NCI-H187 treated with DMSO at 0.1 percent for 48 hours (cell line): ENCODE measurements around the gene PRLH.
"Not testable (repeated sequence)": the region's sequence is repeated elsewhere in the genome, so short reads cannot be mapped to it uniquely, and the experiment has no call there.

Source experiments
- DNase-seq: peaks from one replicate; lab custom pipeline; 2025; lab: John Stamatoyannopoulos, UW

PRLH gene

GRCh38 chr2:237583385-237584295 is 17.3 kb downstream of the PRLH start:
- DNase-seq, result no peak

GRCh38 chr2:237585590-237586221 is 19.3 kb downstream of the PRLH start:
- no peak for DNase-seq

DNA sequence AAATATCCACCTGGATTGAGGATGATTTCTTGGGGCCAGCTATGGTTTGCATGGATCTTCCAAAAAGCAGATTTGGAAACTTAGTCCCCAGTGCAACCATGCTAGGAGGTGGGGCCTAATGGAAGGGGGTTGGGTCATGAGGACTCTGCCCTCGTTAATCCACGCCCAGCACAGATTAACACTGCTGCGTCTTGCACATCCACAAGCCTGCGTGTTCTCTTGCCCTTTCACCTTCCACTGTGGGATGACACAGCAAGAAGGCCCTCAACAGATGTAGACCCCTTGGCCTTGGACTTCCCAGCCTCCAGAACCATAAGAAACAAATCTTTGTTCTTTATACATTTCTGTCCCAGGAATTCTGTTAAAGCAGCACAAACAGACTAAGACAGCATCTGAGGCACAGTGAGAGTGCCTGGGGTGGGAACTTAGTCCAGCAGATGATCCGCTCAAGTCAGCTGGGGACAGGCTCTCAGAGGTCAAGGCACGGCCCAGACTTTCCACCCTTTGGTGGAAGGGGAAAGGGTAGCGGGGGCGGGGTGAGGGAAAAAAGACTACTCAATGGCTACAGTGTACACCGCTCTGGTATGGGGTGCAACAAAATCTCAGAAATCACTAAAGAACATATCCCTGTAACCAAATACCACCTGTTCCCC is 21.8 kb downstream of the PRLH start:
- no peak for DNase-seq

- DNase-seq, result no peak
Measured at GRCh38 chr2:237590272-237591140, 24.1 kb downstream of the PRLH start, which contains the start of gene RAB17. TSS of gene RAB17 (minus strand) at chr2:237590734. CDS start at chr2:237586154, 4,580 bp downstream.

GRCh38 chr2:237591141-237591881 is 24.9 kb downstream of the PRLH start:
- no peak for DNase-seq

GRCh38 chr2:237592425-237592980 is 26.1 kb downstream of the PRLH start:
- no peak for DNase-seq

GRCh38 chr2:237593036-237593435 is 26.7 kb downstream of the PRLH start:
- no peak for DNase-seq

DNA sequence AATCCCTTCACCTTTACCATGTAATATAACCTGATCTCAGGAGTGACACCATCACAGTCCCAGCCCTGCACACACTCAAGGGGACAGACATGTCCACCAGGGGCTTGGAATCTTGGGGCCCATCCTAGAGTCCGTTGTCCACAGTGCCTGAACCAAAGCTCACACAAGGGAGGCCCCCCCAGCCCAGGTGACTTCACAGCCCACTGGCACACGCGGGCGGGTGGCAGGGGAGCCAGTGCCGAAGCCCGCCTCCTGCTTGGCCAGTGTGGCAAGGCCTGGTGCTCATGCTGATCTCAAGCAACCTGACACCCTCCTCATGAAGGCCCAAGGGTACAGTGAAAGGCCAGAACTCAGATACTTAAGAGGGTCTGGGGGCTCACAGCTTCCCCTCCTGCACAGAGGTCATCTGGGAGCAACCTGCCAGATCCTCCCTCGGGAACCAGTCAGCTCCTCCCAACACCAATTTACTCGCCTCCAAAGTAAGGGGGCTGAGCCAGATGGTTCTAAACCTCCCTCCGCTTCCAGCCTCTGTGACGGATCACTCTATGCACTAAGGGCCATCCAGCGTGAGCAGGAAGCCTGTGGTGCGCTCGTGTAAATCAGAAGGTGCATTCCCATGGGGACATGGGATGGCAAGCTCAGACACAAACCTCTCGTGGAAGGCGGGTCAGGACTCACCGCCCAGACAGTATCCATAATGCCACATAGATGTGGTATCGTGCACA is 27.4 kb downstream of the PRLH start:
- no peak for DNase-seq

DNA sequence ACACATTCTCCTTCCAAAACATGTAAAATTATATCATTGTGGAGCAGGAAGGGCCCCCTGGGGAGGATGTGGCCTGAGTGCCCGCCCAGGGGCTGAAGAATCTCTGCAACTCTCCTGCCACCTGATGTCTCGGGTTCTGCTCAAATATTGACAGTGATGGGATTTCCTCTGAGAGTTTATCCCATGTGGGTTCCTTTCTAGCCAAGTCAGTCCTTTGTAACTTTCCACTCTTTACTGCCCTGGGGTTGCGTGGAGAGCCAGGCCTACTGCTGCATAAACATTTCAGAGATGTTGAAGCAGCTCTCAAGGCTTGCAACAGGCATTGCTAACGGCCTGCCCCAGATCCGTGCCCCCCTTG is 28.1 kb downstream of the PRLH start:
- DNase-seq, result no peak

GRCh38 chr2:237595829-237596519 is 29.6 kb downstream of the PRLH start:
- DNase-seq, result not testable (repeated sequence)

DNA sequence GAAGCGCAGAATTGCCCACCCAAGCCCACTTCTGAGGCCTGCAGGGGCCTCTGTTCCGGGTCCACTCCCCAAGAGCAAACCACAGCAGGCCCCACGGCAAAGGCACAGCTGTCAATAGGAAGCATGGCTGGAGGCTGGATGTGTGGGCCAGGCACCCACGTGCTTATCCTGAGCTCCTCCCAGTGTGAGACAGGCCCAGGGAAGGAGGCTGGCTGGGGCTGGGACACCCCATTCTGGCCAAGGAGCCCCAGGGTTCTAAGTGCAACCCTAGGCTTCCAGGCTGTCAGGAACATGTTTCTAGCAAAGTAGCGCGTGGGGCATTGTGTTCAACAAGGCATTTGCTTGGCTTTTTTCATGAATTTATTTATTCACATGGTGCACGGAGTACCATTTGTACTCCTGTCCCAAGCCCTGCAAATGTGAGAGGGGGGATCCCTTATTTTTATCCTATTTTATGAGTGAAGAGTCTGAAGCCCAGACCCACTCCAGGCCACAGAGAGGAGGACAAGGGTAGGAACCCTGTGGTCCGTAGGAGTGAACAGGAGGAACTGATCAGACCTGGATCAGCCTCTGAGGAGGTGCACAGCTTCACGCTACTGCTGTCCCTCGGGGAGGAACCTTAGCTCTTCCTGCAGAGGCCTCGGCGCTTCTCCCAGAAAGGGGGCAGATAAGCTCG is 30.3 kb downstream of the PRLH start:
- no peak for DNase-seq

DNA sequence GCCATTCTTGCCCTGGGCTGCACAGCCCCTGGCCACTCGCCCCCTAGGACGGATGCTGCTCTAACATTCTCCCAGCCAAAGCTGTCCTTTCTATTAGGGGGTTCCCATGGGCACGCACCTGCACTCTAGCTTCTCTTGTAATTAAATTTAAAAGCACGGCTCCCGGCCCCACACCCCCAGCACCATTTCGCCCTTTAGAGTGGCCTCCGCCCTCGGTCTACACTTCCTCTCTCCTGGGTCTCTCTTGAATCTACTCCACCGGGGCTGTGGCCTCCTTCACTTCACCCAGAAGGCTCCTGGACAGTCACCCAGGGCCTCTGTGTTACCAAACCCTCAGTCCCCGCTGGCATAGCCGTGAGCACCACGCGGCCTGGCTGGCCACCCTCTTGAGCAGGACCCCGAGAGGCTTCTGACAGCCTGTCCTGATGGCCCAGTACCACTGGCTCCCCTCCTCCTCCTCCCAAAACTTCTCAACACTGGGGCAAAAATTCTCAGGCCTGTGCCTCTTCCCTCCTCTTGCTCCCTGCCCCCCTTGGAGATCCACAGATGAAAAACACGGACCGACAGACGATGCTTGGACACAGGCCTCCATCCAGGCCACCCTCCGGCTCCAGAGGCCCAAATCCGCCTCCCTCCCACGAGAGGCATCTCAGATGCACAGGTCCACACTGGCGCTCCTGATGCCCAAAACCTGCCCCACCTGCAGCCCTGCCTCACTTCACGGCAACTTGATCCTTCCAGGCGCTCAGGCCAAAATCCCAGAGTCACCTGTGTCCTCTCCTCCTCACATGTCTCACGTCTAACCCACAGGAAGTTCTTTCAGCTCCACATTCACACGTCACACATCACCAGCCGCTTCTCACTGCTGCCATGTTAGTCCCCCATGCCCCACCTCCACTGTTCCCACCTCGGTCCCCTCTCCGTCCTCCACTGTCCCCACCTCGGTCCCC is 31.1 kb downstream of the PRLH start:
- no peak for DNase-seq

- DNase-seq, result no peak
Measured at GRCh38 chr2:237598468-237599208, 32.3 kb downstream of the PRLH start.

GRCh38 chr2:237599465-237600110 is 33.2 kb downstream of the PRLH start:
- DNase-seq, result no peak

DNA sequence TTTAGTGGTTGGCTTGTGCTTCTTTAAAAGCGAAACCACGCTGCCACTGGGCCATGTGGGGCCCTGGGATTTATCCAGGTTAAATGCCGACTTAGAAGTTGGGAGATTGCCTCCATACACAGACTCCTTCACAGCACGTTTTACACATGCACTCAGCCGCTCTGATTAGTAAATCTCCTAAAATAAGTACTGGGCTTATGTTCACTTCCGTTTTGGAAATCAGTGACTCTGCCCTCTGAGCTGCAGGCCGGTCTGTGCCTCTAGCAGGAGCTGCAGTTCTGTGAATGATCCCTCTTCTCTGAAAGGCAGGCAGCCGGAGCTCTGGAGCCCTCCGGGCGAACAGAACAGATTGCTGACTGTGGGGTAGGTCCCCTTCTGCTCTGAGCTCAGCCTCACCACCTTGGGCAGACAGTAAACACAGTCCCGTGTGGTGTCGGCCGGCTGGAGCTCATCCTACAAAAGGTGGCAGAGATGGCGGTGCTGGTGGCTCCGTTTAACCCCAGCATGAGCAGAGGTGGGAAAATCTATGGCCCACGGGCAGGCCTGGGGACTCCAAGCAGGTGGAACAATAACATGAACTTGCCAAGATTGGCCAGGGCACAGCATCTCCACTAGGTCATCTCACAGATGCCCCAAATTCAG is 34.0 kb downstream of the PRLH start:
- DNase-seq, result no peak
